ENCODE data around the gene COG3.

The COG3 gene

GRCh38 chr13:45511310-45512097, 46.8 kb downstream of the COG3 start:
- H2BK120ac ChIP-seq (ENCODE audit: insufficient read depth, low read length, poor library complexity), result no peak overlapping the region
- no peak overlapping the region for H2AK5ac ChIP-seq (ENCODE audit: low read length)
- WGBS (ENCODE audit: extremely low coverage, insufficient coverage, insufficient read length), result no CpG with 5 or more reads among the region's 3 CpGs
- H2BK12ac ChIP-seq (ENCODE audit: low read length), result no peak overlapping the region
- H3K27ac ChIP-seq (ENCODE audit: low read depth, low read length), result no peak overlapping the region
- no peaks in the 10 kb centered on the region for H3K9me3 ChIP-seq (ENCODE audit: insufficient read depth, low read depth, low read length)
- no peak overlapping the region for H3K14ac ChIP-seq (ENCODE audit: low read length)
- no peak overlapping the region for H3K4me3 ChIP-seq (ENCODE audit: low read depth, low read length)
- H4K91ac ChIP-seq (ENCODE audit: low read depth, low read length), result no peak overlapping the region
- no peak overlapping the region for H3K4ac ChIP-seq (ENCODE audit: low read depth, low read length)
- no peak overlapping the region for H3K18ac ChIP-seq (ENCODE audit: low read length)
- H2BK5ac ChIP-seq (ENCODE audit: low read depth, low read length, poor library complexity), result no peak overlapping the region
- H3K27me3 ChIP-seq (ENCODE audit: insufficient read depth, low read length), result no peaks in the 10 kb centered on the region
- no peaks in the 10 kb centered on the region for H3K79me1 ChIP-seq (ENCODE audit: low read length)
- no peak overlapping the region for H4K8ac ChIP-seq (ENCODE audit: low read depth, low read length)
- no peak overlapping the region for H4K12ac ChIP-seq (ENCODE audit: low read depth, low read length)
- no peak overlapping the region for H2AFZ ChIP-seq (ENCODE audit: insufficient read depth, low read length, poor library complexity)
- no peak overlapping the region for H3K23ac ChIP-seq (ENCODE audit: low read length)
- H3K36me3 ChIP-seq (ENCODE audit: control insufficient read depth in 1 of 2, insufficient read depth in 2 of 2, low read length in 2 of 2), result peaks cover 16 to 32% of the 10 kb centered on the region in 2 experiments
- DNase-seq, result peak; percentile 23 to 88
- H3K9ac ChIP-seq (ENCODE audit: low read length), result no peak overlapping the region
- no peaks in the 10 kb centered on the region for H3K79me2 ChIP-seq (ENCODE audit: control insufficient read depth, insufficient read depth, low read length, poor library complexity)
- H3K4me2 ChIP-seq (ENCODE audit: low read length), result no peak overlapping the region
- H3K4me1 ChIP-seq (ENCODE audit: control insufficient read depth in 1 of 2, insufficient read depth in 2 of 2, low read length in 2 of 2), result no peaks in the 10 kb centered on the region

- H3K27me3 ChIP-seq (ENCODE audit: insufficient read depth, low read length), result no peaks in the 10 kb centered on the region
- no peak for DNase-seq
- H4K8ac ChIP-seq (ENCODE audit: low read depth, low read length), result no peak overlapping the region
- H2BK120ac ChIP-seq (ENCODE audit: insufficient read depth, low read length, poor library complexity), result no peak overlapping the region
- no peak overlapping the region for H3K9ac ChIP-seq (ENCODE audit: low read length)
- H3K14ac ChIP-seq (ENCODE audit: low read length), result no peak overlapping the region
- peaks cover 14 to 29% of the 10 kb centered on the region in 2 experiments for H3K36me3 ChIP-seq (ENCODE audit: control insufficient read depth in 1 of 2, insufficient read depth in 2 of 2, low read length in 2 of 2)
- H3K4me1 ChIP-seq (ENCODE audit: control insufficient read depth in 1 of 2, insufficient read depth in 2 of 2, low read length in 2 of 2), result no peaks in the 10 kb centered on the region
- no peak overlapping the region for H3K18ac ChIP-seq (ENCODE audit: low read length)
- no peak overlapping the region for H3K4me2 ChIP-seq (ENCODE audit: low read length)
- H4K91ac ChIP-seq (ENCODE audit: low read depth, low read length), result no peak overlapping the region
- no peak overlapping the region for H2BK12ac ChIP-seq (ENCODE audit: low read length)
- H2AK5ac ChIP-seq (ENCODE audit: low read length), result no peak overlapping the region
- H3K79me2 ChIP-seq (ENCODE audit: control insufficient read depth, insufficient read depth, low read length, poor library complexity), result no peaks in the 10 kb centered on the region
- no peak overlapping the region for H2AFZ ChIP-seq (ENCODE audit: insufficient read depth, low read length, poor library complexity)
- H2BK5ac ChIP-seq (ENCODE audit: low read depth, low read length, poor library complexity), result no peak overlapping the region
- no peak overlapping the region for H4K12ac ChIP-seq (ENCODE audit: low read depth, low read length)
- H3K4ac ChIP-seq (ENCODE audit: low read depth, low read length), result no peak overlapping the region
- WGBS (ENCODE audit: extremely low coverage, insufficient coverage, insufficient read length), result no CpG with 5 or more reads among the region's 1 CpG
- no peak overlapping the region for H3K27ac ChIP-seq (ENCODE audit: low read depth, low read length)
- H3K9me3 ChIP-seq (ENCODE audit: insufficient read depth, low read depth, low read length), result no peaks in the 10 kb centered on the region
- H3K79me1 ChIP-seq (ENCODE audit: low read length), result no peaks in the 10 kb centered on the region
- H3K4me3 ChIP-seq (ENCODE audit: low read depth, low read length), result no peak overlapping the region
- no peak overlapping the region for H3K23ac ChIP-seq (ENCODE audit: low read length)
Measured at GRCh38 chr13:45512098-45512496, 47.4 kb downstream of the COG3 start.

GRCh38 chr13:45516757-45517156, 52.0 kb downstream of the COG3 start:
- no peak for DNase-seq
- Histone ChIP-seq H3K18ac (ENCODE audit: low read length) (no peak overlapping the region), H2BK5ac (ENCODE audit: low read depth, low read length, poor library complexity) (no peak overlapping the region), H4K91ac (ENCODE audit: low read depth, low read length) (no peak overlapping the region), H3K14ac (ENCODE audit: low read length) (no peak overlapping the region), H4K12ac (ENCODE audit: low read depth, low read length) (no peak overlapping the region), H2BK120ac (ENCODE audit: insufficient read depth, low read length, poor library complexity) (no peak overlapping the region), H3K4me3 (ENCODE audit: low read depth, low read length) (no peak overlapping the region), H3K9ac (ENCODE audit: low read length) (no peak overlapping the region), H3K36me3 (ENCODE audit: control insufficient read depth in 1 of 2, insufficient read depth in 2 of 2, low read length in 2 of 2) (peaks cover 14 to 29% of the 10 kb centered on the region in 2 experiments), H3K27ac (ENCODE audit: low read depth, low read length) (no peak overlapping the region), H4K8ac (ENCODE audit: low read depth, low read length) (no peak overlapping the region), H3K4me2 (ENCODE audit: low read length) (no peak overlapping the region), H3K79me1 (ENCODE audit: low read length) (no peaks in the 10 kb centered on the region), H2AFZ (ENCODE audit: insufficient read depth, low read length, poor library complexity) (no peak overlapping the region), H3K23ac (ENCODE audit: low read length) (no peak overlapping the region), H3K4me1 (ENCODE audit: control insufficient read depth in 1 of 2, insufficient read depth in 2 of 2, low read length in 2 of 2) (peaks cover 0 to 2% of the 10 kb centered on the region in 2 experiments), H2BK12ac (ENCODE audit: low read length) (no peak overlapping the region), H2AK5ac (ENCODE audit: low read length) (no peak overlapping the region), H3K4ac (ENCODE audit: low read depth, low read length) (no peak overlapping the region), H3K9me3 (ENCODE audit: insufficient read depth, low read depth, low read length) (no peaks in the 10 kb centered on the region), H3K27me3 (ENCODE audit: insufficient read depth, low read length) (no peaks in the 10 kb centered on the region), H3K79me2 (ENCODE audit: control insufficient read depth, insufficient read depth, low read length, poor library complexity) (no peaks in the 10 kb centered on the region)
- WGBS (ENCODE audit: extremely low coverage, insufficient coverage, insufficient read length), result no CpG with 5 or more reads among the region's 2 CpGs

GRCh38 chr13:45518525-45519245, 53.9 kb downstream of the COG3 start:
- Histone ChIP-seq H3K79me1 (ENCODE audit: low read length) (no peaks in the 10 kb centered on the region), H3K79me2 (ENCODE audit: control insufficient read depth, insufficient read depth, low read length, poor library complexity) (no peaks in the 10 kb centered on the region), H3K4ac (ENCODE audit: low read depth, low read length) (no peak overlapping the region), H3K14ac (ENCODE audit: low read length) (no peak overlapping the region), H3K18ac (ENCODE audit: low read length) (no peak overlapping the region), H2AFZ (ENCODE audit: insufficient read depth, low read length, poor library complexity) (no peak overlapping the region), H2BK5ac (ENCODE audit: low read depth, low read length, poor library complexity) (no peak overlapping the region), H3K4me2 (ENCODE audit: low read length) (no peak overlapping the region), H3K9ac (ENCODE audit: low read length) (no peak overlapping the region), H3K27ac (ENCODE audit: low read depth, low read length) (no peak overlapping the region), H3K4me3 (ENCODE audit: low read depth, low read length) (no peak overlapping the region), H2BK12ac (ENCODE audit: low read length) (no peak overlapping the region), H2BK120ac (ENCODE audit: insufficient read depth, low read length, poor library complexity) (no peak overlapping the region), H4K8ac (ENCODE audit: low read depth, low read length) (no peak overlapping the region), H4K12ac (ENCODE audit: low read depth, low read length) (no peak overlapping the region), H2AK5ac (ENCODE audit: low read length) (no peak overlapping the region), H4K91ac (ENCODE audit: low read depth, low read length) (no peak overlapping the region), H3K23ac (ENCODE audit: low read length) (no peak overlapping the region), H3K9me3 (ENCODE audit: insufficient read depth, low read depth, low read length) (no peaks in the 10 kb centered on the region), H3K27me3 (ENCODE audit: insufficient read depth, low read length) (no peaks in the 10 kb centered on the region), H3K4me1 (ENCODE audit: control insufficient read depth in 1 of 2, insufficient read depth in 2 of 2, low read length in 2 of 2) (peaks cover 0 to 2% of the 10 kb centered on the region in 2 experiments), H3K36me3 (ENCODE audit: control insufficient read depth in 1 of 2, insufficient read depth in 2 of 2, low read length in 2 of 2) (peaks cover 7 to 20% of the 10 kb centered on the region in 2 experiments)
- WGBS (ENCODE audit: extremely low coverage, insufficient coverage, insufficient read length), result no CpG with 5 or more reads among the region's 4 CpGs
- peak; percentile 31 to 81 for DNase-seq
